OCI-M2 (cell line): ENCODE measurements around the gene PTGES3L.
"Not testable (repeated sequence)": the region's sequence is repeated elsewhere in the genome, so short reads cannot be mapped to it uniquely, and the experiment has no call there.

ENCODE experiments used
- DNase-seq: peaks from one replicate; lab custom pipeline; 2025; ENCODE audit not compliant: unreplicated experiment; lab: John Stamatoyannopoulos, UW

The PTGES3L gene

GRCh38 chr17:43014649-43015542 is 35.0 kb upstream of the PTGES3L start:
- DNase-seq = no peak

GRCh38 chr17:43014020-43014648 is 34.3 kb upstream of the PTGES3L start:
- no peak for DNase-seq

- DNase-seq = no peak
Observed at GRCh38 chr17:43013296-43013695, 33.4 kb upstream of the PTGES3L start.

- no peak for DNase-seq
Observed at GRCh38 chr17:43011728-43012472, 32.0 kb upstream of the PTGES3L start.

GRCh38 chr17:43010667-43011308 is 30.9 kb upstream of the PTGES3L start:
- DNase-seq = no peak

GRCh38 chr17:43006639-43007551 is 27.0 kb upstream of the PTGES3L start, which contains the start of gene IFI35:
IFI35 (plus strand) TSS chr17:43006784; CDS start chr17:43006948, 164 bp downstream.
- no peak for DNase-seq

- DNase-seq = no peak
Observed at GRCh38 chr17:43003542-43004172, 23.8 kb upstream of the PTGES3L start.

GRCh38 chr17:43000894-43001293 is 21.0 kb upstream of the PTGES3L start:
- not testable (repeated sequence) for DNase-seq

GRCh38 chr17:42999003-42999525 is 19.2 kb upstream of the PTGES3L start:
- no peak for DNase-seq

- peak; percentile 95 for DNase-seq
Observed at GRCh38 chr17:42997984-42998938, 18.4 kb upstream of the PTGES3L start, which contains the start of gene RPL27. RPL27 (plus strand) TSS chr17:42998419; CDS start chr17:42998751, 332 bp downstream.

GRCh38 chr17:42997390-42997983 is 17.6 kb upstream of the PTGES3L start:
- no peak for DNase-seq

- not testable (repeated sequence) for DNase-seq
Observed at GRCh38 chr17:42993913-42994312, 14.0 kb upstream of the PTGES3L start.

- DNase-seq = no peak
Observed at GRCh38 chr17:42992872-42993271, 13.0 kb upstream of the PTGES3L start.

GRCh38 chr17:42991471-42991870 is 11.6 kb upstream of the PTGES3L start:
- DNase-seq = no peak

- no peak for DNase-seq
Observed at GRCh38 chr17:42989726-42990652, 10.1 kb upstream of the PTGES3L start.

GRCh38 chr17:42989141-42989540 is 9.3 kb upstream of the PTGES3L start:
- DNase-seq = no peak

- DNase-seq = no peak
Observed at GRCh38 chr17:42985225-42985624, 5.3 kb upstream of the PTGES3L start.
